ENCODE data around the gene ZEB2.

The ZEB2 gene

DNA sequence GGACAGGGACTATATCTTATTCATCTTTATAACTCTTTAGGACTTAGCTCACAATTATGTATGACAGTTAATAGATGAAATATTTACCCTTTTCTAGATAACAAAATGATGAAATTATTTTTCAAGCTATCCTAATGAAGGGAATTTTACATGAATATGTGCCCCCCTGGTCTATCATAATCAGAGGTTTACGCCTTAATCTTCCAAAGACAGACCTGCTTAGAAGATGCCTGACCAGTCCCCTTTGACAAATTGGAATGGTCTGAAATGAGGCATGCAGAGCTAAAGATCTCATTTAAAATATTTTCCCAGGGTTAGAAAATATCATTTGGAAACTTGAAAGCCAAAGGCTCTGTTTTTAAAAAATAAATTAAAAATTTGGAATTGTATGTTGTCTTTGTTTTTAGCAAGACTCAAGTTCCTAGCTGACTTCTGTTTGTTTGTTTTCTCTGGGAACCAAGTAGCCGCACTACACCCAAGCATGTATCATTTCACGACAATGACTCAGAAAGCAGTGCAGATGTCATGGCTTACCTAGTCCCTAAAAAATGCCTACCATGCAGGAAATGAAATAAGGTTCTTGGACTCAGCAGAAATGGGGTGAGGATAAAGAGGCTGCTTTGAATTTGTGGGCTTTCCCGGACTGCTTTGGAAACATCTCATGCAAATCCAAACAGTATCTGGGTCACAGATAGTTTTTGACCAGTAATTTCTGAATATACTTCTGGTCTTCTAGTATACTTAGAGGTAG lies 162.1 kb downstream of the ZEB2 start:
- DNase-seq (ENCODE audit: low spot score) = no peak

DNA sequence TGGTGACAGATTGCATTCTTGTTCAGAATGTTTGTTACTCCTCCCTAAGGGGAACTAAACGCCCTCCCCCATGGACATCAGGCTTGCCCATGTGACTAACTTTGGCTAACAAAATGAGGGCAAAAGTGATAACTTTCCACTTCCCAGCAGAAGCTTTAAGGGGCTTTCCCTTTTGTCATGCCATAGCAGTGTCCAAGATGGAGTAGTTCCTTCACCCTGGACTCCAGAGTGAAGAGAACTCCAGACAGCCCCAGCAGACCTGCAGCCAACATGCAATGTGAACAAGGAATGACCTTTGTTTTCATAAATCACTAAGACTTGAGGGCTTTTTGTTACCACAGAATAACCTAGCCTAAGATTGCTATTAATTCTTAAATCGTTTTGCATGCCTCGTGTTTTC lies 163.5 kb downstream of the ZEB2 start:
- no peak for DNase-seq (ENCODE audit: low spot score)

DNA sequence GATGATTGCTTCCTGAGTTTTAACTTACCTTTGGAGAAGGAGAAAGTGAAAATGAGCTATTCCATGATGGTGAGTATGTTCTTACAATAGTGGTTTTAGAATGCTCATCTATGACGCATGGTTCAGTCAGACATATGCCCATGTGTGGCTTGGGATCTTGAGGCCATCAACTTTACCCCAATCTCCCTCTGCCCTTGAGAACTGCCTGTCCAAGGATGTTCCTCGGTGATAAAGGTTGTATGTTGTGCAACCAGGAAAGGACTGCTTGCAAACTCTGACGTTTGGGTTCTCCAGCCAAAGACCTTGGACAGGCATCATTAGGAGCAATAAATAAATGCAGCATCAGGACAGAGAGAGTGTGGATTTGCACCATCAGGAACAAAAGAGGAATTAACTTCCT lies 165.0 kb downstream of the ZEB2 start:
- no peak for DNase-seq (ENCODE audit: low spot score)

DNA sequence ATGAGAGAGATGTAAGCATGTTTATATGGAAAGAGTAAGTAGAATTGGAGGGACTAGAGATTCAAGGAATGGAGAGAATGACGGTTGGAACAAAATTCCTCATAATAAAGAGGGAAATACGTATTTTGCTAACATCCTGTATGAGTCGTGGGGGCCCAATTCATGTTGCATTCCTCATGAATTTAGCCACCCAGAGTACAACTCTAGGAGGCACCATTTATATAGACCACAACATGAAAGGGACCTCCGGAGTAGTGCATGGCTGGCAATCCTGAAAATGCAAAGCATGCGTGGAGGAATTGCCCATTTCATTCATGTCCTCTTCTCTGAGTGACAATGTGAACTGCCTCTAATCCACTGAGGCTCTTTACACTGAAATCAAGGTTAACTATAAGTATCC lies 168.2 kb downstream of the ZEB2 start:
- no peak for DNase-seq (ENCODE audit: low spot score)

DNA sequence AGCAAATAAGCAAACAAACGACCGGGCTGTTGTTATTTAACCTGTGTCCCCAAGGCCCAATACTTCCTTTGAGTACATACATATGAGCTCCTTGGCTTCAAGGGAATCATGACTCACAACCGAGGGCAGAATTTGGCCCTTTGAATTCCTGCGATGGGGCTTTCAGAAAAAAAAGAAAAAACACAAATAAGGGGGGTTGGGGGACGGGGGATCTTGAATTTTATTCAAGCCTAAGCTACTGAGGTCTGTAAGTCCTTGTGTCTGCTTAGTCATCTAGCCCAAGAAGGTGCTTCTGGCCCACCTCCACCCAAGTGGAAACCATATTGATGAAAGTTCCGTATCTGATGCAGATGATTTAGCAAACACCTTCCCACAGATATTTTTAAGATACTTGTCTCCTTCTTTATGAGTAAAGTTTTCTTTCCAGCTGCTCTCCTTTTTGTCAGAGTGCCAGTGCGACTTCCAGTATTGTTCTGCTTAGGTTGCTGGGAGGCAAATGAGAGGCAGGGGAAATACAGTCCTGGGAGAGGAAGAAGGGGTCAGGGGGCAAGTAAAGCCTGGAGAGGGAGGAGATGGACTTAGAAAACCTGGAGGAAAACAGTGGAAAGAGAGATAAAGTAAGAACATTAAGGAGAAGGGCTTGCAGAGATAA lies 169.6 kb downstream of the ZEB2 start:
- DNase-seq (ENCODE audit: low spot score) = no peak

DNA sequence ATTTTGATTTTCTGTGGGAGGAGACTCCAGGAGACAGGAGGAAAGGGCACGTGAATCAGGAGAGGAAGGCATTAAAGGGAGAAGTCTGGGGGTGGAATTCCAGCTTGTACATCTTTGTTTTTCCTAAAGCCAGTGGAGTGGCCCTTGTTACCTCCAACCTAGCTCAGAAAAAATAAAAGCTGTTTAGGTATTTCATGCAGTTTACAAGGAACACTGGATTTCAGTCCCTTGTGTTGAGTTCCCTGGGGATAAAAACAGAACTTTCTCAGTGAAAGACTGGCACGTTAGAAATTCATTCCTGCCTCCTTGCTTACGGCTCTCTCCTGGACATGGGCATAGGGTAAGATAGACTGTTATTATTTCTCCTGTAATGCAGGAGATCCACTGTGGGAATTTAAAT lies 170.2 kb downstream of the ZEB2 start:
- no peak for DNase-seq (ENCODE audit: low spot score)

DNA sequence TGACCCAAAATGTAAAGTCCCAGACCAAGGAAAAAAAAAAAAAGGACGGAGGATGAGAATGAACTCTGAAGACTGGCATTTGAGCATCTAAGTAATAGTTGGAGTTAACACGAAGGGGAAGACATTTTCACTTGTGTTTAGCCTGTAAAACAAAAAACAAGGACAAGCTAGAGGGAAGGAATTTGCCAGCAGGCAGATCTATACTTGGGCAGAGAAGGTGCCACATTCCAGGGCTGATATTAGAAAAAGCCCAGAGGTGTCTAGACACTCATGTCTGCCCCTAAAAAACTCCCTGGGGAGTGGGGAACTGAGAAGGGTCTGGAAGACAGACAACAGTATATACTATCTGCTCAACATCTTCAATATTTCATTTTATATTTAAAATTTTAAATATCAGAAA lies 171.1 kb downstream of the ZEB2 start:
- DNase-seq (ENCODE audit: low spot score) = no peak

DNA sequence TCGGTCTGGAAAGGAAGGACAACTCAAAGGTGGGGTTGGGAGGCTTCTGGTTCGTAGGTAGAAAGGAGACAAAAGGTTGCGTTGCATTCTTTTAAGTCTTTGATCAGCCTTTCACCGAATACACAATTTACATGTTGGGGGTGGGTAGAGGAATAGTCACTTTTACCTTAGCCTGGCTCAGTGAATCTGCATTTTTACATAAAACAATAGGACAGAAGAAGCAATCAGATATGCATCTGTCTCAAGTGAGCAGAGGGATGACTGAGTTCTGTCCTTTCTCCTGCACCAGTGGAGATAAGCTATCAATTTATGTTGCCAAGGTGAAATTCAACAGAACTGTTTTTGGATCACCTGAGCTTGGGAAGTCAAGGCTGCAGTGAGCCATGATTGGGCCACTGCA lies 173.7 kb downstream of the ZEB2 start:
- DNase-seq (ENCODE audit: low spot score) = no peak

DNA sequence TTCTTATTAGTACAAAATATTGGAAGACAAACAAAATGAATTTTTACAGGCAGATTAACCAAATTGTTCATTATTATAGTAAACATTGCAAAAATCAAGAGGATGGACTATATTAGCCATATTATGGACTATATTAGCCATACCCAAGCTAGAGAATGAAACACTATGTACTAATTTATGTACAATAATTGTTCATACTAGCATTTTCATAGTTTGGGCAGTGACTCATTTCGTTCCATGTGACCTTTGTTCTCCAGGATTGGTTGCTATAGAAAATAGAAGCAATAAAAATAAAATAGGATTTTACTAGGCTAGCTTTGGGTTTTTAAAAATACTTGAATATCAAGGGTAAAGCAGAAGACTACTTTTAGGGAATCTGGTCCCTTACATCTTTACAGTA lies 176.8 kb downstream of the ZEB2 start:
- no peak for DNase-seq (ENCODE audit: low spot score)

DNA sequence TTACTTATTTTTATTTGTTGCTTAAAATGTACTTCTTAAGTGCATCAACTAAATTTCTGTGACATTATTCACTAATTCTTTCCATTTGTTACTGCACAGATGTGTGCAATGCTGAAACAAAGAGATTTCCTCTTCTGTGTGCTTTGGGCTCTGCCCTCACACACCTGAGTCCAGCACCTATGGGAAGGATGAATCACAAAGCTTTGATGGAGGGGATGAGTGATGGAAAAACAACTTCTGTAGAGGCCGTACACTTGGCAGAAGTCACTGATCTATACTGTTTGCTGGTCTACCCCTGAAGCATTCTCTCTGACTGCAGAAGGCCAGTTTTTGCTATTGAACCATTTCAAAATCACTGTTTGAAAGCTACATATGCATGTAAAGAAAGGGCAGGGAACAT lies 178.4 kb downstream of the ZEB2 start:
- DNase-seq (ENCODE audit: low spot score) = no peak

DNA sequence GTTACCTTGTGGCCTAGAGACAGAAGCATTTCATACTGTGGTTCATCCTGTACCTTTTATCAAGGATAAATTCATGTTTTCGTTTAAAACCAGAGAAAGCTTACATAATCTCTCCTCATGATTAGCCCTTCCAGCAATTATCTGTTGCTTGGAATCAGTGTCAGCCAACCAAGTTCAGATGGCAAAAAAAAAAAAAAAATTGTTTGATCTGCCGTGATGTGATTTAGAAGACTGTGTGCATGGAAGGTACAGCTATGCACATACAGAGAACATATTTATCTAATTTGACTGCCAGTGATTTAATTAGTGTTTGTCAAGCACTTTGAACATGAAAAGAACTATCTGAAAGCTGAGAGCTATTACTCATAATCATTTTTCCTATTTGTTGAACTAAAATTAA lies 180.9 kb downstream of the ZEB2 start:
- DNase-seq (ENCODE audit: low spot score) = peak; percentile 12

DNA sequence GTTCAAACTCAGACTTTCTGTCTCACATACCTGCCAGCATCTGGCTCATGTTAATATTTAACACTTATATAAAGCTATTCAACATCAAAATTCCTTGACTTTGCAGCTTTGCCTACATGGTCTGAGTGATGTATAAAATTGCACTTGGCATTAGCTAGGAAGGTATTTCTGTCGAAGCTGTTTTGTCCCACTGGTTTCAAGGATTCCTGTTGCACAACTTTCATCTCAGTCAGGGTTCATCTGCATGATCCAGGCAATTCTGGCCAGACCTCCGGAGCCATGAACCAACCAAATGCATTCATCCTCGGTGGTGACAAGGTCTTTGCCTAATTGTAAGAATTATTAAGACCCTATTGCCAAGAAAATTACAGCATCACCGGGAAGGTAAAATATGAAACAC lies 185.4 kb downstream of the ZEB2 start:
- no peak for DNase-seq (ENCODE audit: low spot score)

Small RNA genes within 50 kb of the gene (small RNA-seq; reads per million reads assigned to genes)
- 0 reads per million in 2 experiments for gene RF01987
